Esophagus muscularis mucosa (tissue), 4 donors: ENCODE measurements around the gene BRSK1.

Source experiments
- CTCF ChIP-seq, 3 experiments: fragments of 200-600 bp in 2 of 3; fragments of 450-650 bp in 1 of 3; sonication (generic) in 2 of 3; IDR thresholded peaks; one replicate each; pipeline ENCODE4 v1.5.1; 2017 to 2019; ENCODE audit warnings: antibody characterized with exemption in 3 of 3, mild to moderate bottlenecking in 2 of 3, moderate library complexity in 1 of 3
- EP300 ChIP-seq: sonication (generic); formaldehyde crosslinking; IDR thresholded peaks from one replicate; pipeline ENCODE4 v1.6.1; 2017; ENCODE audit warnings: antibody characterized with exemption
- POLR2A ChIP-seq: fragments of 450-650 bp; IDR thresholded peaks from one replicate; pipeline ENCODE4 v1.6.1; 2017; ENCODE audit warnings: antibody characterized with exemption, moderate library complexity, mild to moderate bottlenecking, low read depth
- POLR2AphosphoS5 ChIP-seq, 2 donors: sonication (generic); formaldehyde crosslinking; IDR thresholded peaks; one replicate each; pipeline ENCODE4 v1.6.1; 2017; ENCODE audit warnings: antibody characterized with exemption in 2 of 2

DNA sequence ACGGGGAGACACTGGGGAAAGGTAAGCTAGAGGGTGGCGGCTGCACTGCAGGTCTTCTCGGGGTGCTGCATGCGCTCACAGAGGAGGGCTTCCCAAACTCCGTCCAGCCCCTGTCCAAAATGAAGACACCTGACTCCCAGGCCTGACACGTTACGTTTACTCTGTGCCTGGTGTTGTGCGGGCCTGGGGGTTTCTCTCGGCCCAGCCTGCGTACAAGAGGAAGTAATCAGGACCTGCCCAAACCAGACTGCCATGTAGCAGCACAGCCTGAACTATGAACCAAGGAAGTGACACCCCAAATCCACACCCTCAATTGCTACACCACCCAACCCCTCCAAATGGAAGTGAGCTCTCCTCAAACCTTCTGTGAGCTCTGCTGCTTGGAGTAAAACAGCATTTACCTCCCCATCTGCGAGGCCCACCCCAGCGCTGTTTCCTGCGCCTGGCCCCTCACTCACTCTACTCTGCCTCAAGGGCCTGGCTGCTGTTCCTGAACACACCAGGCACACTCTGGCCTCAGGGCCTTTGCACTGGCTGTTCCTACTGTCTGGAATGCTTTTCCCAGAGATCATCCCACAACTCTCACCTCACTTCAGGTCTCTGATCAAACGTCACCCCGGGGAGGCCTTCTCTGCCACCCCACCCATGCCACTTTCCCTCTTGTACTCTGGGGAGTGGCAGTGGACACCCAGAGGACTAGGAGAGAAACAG, 6.9 kb upstream of the BRSK1 start:
- TF ChIP-seq CTCF (IDR thresholded peaks at IDR 0.05), result no peak
- TF ChIP-seq POLR2AphosphoS5 (IDR thresholded peaks at IDR 0.05), result no peak
- no peak for TF ChIP-seq POLR2A
- TF ChIP-seq EP300, result no peak
